Bronchial epithelial cell (primary cell): ENCODE data around the gene RAB3GAP1. TPM values are rescaled to one million over a fixed set of nuclear protein-coding genes. Genes with fewer than 3 reads are reported as not detected.

Experiments used
- DNase-seq: peaks from one replicate; pipeline ENCODE4 v3.0.0-alpha.2; 2010; ENCODE audit warnings: low read depth
- FAIRE-seq: peaks from 2 replicates; lab custom pipeline; 2011; peaks lifted over from hg19 to GRCh38; lab: Jason Lieb, UNC
- H3K27me3 ChIP-seq: 2 replicates; pipeline ENCODE4 v1.5.1; 2011; ENCODE audit warnings: low read length; ENCODE audit not compliant: control insufficient read depth, insufficient read depth
- H3K36me3 ChIP-seq: 2 replicates; pipeline ENCODE4 v1.5.1; 2011; ENCODE audit warnings: low read length; ENCODE audit not compliant: control insufficient read depth, insufficient read depth
- H3K4me3 ChIP-seq: 2 replicates; pipeline ENCODE4 v1.5.1; 2011; ENCODE audit warnings: mild to moderate bottlenecking, low read depth, low read length, control low read depth
- CTCF ChIP-seq: IDR thresholded peaks from 2 replicates; pipeline ENCODE4 v1.5.1; 2011; ENCODE audit warnings: mild to moderate bottlenecking, moderate library complexity, low read length, control low read depth, inconsistent platforms; ENCODE audit not compliant: insufficient read depth, severe bottlenecking
- total RNA-seq: library from RNA; depleted of rRNA; stranded (reverse); fragments of >200 nt; gene quantifications from 2 replicates; pipeline ENCODE4 v1.2.1, GENCODE V29; 2014

The RAB3GAP1 gene
- total RNA-seq, 1 donor from 2014 or later, result 120 TPM

DNA sequence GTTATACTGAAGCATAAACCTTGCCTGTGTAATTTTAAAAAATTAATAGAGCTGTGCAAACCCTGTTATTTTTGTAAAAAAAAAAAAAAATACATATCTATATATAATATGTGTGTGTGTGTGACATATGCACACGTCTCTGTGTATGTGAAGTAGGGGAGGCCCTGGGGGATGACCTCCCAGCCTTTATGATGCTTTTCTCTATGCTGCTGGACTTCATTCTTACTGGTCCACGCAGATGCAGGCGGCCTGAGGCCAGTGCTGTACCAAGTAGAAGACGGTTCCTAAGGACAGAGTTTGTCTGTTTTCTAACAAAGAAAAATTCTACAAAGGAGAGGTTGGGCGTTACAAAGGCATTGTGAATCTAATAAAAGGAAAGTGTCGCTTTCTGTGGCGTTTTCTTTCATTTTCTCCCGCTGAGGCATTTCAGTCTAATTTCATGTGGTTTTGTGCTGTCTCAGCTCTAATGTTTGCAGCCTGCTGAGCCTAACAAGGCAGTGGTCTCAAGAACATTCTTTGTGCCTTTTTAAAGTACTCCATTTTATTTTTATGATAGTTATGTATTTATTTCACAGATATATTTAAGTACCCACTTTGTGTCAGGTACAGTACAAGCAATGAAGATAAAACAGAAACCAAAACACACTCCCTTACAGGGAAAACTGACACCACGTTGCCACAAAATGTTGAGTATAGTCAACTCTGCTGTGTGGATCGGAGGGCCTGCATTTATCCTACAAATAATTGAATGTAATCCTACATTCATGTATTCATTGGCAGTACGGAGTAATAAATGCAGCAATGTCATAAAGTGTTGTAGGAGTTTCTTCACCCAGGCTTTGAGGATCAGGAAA, 118.0 kb downstream of the RAB3GAP1 start:
- DNase-seq, result no peak
- H3K27me3 ChIP-seq, result no peaks in the 10 kb centered on the region
- TF ChIP-seq CTCF, result no peak
- no peak overlapping the region for H3K4me3 ChIP-seq
- FAIRE-seq, result no peak
- peaks cover 26% of the 10 kb centered on the region for H3K36me3 ChIP-seq

DNA sequence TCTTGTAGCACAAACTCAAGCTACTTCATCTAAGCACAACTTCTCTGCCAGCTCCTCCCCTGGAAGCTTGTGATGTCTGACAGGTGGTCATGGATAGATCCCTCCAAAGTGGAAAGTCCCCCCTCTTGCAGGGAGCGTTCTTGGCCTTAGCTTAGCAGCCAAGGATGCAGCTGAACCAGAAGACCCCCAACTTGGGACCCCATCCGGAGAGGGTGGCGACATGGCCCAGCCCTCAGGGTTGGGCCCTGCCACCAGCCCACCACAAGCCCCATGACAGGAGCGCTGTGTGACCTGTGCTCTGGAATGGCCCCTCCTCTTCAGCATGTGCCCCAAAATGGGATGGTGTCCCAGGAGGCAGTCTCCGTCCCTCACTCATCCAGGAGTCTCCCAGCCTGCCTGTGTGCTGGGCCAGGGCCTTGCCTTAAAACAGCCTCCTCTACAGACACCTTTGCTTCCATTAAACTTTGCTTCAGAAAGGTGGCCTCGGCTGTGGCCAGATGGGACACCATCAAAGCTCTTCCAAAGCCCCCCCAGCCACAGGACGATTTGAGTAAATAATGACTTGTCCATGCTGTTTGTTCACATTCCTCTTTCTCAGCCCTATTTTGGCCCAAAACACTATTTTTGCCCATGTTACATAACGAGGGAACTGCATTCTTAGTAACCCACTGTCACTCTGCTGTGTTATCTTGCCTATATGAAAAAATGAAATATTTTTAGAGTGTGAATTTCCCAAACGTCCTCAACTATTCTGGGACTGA, 122.1 kb downstream of the RAB3GAP1 start:
- Histone ChIP-seq H3K4me3 (no peak overlapping the region), H3K27me3 (no peaks in the 10 kb centered on the region), H3K36me3 (peaks cover 14% of the 10 kb centered on the region)
- FAIRE-seq (no peak), DNase-seq (no peak)
- no peak for TF ChIP-seq CTCF

DNA sequence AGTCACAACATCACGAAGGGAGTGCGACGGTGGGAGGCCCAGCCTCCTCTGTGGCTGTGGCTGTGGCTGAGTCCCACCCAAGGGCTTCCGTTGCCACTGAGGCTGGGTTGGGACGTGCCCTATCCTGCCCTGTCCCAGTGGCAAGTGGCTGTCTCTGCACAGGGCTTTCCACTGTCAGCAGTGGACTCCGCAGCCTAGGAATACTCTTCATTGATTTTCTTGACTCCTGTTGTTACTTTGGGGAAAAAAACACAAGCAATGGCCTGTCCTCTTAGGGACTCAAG, 122.7 kb downstream of the RAB3GAP1 start:
- DNase-seq (no peak), FAIRE-seq (no peak)
- Histone ChIP-seq H3K27me3 (no peaks in the 10 kb centered on the region), H3K4me3 (no peak overlapping the region), H3K36me3 (peaks cover 11% of the 10 kb centered on the region)
- no peak for TF ChIP-seq CTCF

DNA sequence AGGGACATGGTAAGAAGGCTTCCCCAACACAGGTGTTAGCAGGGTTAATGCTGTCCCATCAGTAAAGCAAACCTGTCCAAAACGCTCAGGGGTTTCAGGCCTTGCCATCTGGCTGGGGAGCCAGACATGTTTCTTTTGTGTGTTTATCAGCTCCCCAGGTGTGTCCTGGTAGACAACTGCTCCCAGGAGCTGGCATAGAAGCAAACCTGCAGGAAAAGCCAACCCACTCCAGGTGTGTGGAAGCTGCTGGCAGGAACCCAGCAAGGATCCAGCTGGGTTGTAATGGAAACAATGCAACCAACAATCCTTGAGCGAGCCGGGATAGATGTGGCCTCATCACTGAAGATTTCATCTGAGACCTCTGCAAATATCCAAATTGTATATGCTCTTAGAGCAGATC, 123.1 kb downstream of the RAB3GAP1 start:
- TF ChIP-seq CTCF, result no peak
- DNase-seq (no peak), FAIRE-seq (peak; percentile 72)
- no peak overlapping the region for H3K4me3 ChIP-seq
- no peaks in the 10 kb centered on the region for H3K27me3 ChIP-seq
- H3K36me3 ChIP-seq, result peaks cover 10% of the 10 kb centered on the region

GRCh38 chr2:135179689-135180088, 127.6 kb downstream of the RAB3GAP1 start:
- no peak for DNase-seq
- peaks cover 2% of the 10 kb centered on the region for H3K36me3 ChIP-seq
- no peak overlapping the region for H3K4me3 ChIP-seq
- H3K27me3 ChIP-seq, result no peaks in the 10 kb centered on the region
- no peak for TF ChIP-seq CTCF
- FAIRE-seq, result no peak
